Measurements from ENCODE around the gene SLIT2.

- TF ChIP-seq CTCF (IDR thresholded peaks at IDR 0.05; ENCODE audit: low read depth, low read length): no peak
- no peak for TF ChIP-seq EZH2phosphoT487 (IDR thresholded peaks at IDR 0.05; ENCODE audit: low read depth)
These were observed 20.7 kb downstream of the SLIT2 start for GRCh38 chr4:20272411-20272872.

Data from OCI-LY3 (cell line).